ENCODE measurements around the gene ABCA1.
"Not testable (repeated sequence)": the region's sequence is repeated elsewhere in the genome, so short reads cannot be mapped to it uniquely, and the experiment has no call there.

The ABCA1 gene

GRCh38 chr9:104948277-104948676 is 20.3 kb upstream of the ABCA1 start:
- DNase-seq: no peak

- no peak for DNase-seq
Observed at GRCh38 chr9:104944871-104945270, 16.9 kb upstream of the ABCA1 start.

GRCh38 chr9:104944356-104944755 is 16.4 kb upstream of the ABCA1 start:
- no peak for DNase-seq

- no peak for DNase-seq
Observed at GRCh38 chr9:104941597-104941996, 13.6 kb upstream of the ABCA1 start.

GRCh38 chr9:104936291-104936690 is 8.3 kb upstream of the ABCA1 start:
- no peak for DNase-seq

- DNase-seq: not testable (repeated sequence)
Observed at GRCh38 chr9:104935501-104935810, 7.5 kb upstream of the ABCA1 start.

- DNase-seq: no peak
Observed at GRCh38 chr9:104934691-104935500, 6.9 kb upstream of the ABCA1 start.

- DNase-seq: not testable (repeated sequence)
Observed at GRCh38 chr9:104933091-104933490, 5.1 kb upstream of the ABCA1 start.

- no peak for DNase-seq
Observed at GRCh38 chr9:104931256-104931655, 3.3 kb upstream of the ABCA1 start.

- DNase-seq: no peak
Observed at GRCh38 chr9:104927216-104927911, 591 bp downstream of the ABCA1 start.

GRCh38 chr9:104923740-104924139 is 4.2 kb downstream of the ABCA1 start:
- DNase-seq: no peak

GRCh38 chr9:104923289-104923688 is 4.7 kb downstream of the ABCA1 start:
- peak; percentile 16 to 39 for DNase-seq

- DNase-seq: not testable (repeated sequence)
Observed at GRCh38 chr9:104922748-104923147, 5.2 kb downstream of the ABCA1 start.

- DNase-seq: no peak
Observed at GRCh38 chr9:104921067-104921741, 6.8 kb downstream of the ABCA1 start.

- no peak for DNase-seq
Observed at GRCh38 chr9:104915753-104916152, 12.2 kb downstream of the ABCA1 start.

GRCh38 chr9:104915049-104915448 is 12.9 kb downstream of the ABCA1 start:
- DNase-seq: no peak

- peak in 1 of 2 experiments; percentile 14 for DNase-seq
Observed at GRCh38 chr9:104914466-104914865, 13.5 kb downstream of the ABCA1 start.

- DNase-seq: no peak
Observed at GRCh38 chr9:104912606-104913005, 15.3 kb downstream of the ABCA1 start.

- DNase-seq: no peak
Observed at GRCh38 chr9:104911032-104911607, 16.8 kb downstream of the ABCA1 start.

- no peak for DNase-seq
Observed at GRCh38 chr9:104907278-104907951, 20.5 kb downstream of the ABCA1 start.

- no peak for DNase-seq
Observed at GRCh38 chr9:104906441-104907277, 21.3 kb downstream of the ABCA1 start.

GRCh38 chr9:104905931-104906330 is 22.0 kb downstream of the ABCA1 start:
- no peak for DNase-seq

Data from AML-193 (cell line).